Fibroblast of peridontal ligament (primary cell): ENCODE measurements around the gene EIF4G1.

Source experiments
- DNase-seq: peaks from one replicate; pipeline ENCODE4 v3.0.0-alpha.2; 2010; ENCODE audit errors: extremely low read depth

Gene EIF4G1

DNA sequence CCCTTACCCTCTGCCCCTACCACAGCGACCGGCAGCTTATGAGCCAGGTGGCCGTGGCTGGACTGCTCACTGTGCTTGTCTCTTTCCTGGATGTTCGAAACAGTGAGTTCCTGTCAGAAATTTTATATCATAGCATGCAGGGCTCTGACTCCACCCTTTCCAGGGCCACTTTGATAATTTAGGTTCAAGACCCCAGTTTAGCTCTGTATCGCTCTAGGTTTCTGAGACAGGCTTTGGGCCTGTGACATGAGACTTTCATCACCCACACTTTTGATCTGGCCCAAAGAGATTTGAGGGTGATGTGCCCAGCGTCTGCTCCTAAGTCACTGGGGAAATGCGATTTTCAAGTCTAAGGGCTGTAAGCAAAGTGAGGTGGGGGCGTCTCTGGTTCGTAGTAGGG, 6.5 kb upstream of the EIF4G1 start:
- DNase-seq: no peak

DNA sequence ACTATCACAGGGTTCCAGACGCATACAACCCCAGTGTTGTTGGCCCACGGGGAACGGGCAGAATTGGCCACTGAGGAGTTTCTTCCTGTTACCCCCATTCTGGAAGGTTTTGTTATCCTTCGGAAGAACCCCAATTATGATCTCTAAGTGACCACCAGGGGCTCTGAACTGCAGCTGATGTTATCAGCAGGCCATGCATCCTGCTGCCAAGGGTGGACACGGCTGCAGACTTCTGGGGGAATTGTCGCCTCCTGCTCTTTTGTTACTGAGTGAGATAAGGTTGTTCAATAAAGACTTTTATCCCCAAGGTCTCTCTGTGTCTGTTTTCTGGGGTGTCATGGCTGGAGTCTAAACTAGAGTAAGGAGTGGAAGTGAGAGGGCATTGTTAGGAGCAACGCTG, 5.7 kb upstream of the EIF4G1 start:
- DNase-seq: no peak

- no peak for DNase-seq
Observed at GRCh38 chr3:184311633-184312032, 2.8 kb upstream of the EIF4G1 start.

GRCh38 chr3:184314700-184315542, 515 bp downstream of the EIF4G1 start:
- DNase-seq: peak; percentile 75

DNA sequence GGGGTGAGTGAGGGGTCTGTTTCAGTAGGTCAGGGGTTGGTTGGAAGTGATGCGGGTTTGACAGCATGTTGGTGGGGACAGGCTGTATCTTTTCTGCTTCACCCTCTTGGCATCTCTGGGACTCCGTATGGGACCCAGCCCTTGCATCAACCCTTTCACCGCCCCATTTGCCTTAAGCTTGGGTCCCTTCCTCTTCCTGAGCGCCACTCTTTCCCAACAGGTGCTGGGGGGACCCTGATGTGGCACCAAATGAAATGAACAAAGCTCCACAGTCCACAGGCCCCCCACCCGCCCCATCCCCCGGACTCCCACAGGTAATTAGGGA, 1.1 kb downstream of the EIF4G1 start:
- no peak for DNase-seq

DNA sequence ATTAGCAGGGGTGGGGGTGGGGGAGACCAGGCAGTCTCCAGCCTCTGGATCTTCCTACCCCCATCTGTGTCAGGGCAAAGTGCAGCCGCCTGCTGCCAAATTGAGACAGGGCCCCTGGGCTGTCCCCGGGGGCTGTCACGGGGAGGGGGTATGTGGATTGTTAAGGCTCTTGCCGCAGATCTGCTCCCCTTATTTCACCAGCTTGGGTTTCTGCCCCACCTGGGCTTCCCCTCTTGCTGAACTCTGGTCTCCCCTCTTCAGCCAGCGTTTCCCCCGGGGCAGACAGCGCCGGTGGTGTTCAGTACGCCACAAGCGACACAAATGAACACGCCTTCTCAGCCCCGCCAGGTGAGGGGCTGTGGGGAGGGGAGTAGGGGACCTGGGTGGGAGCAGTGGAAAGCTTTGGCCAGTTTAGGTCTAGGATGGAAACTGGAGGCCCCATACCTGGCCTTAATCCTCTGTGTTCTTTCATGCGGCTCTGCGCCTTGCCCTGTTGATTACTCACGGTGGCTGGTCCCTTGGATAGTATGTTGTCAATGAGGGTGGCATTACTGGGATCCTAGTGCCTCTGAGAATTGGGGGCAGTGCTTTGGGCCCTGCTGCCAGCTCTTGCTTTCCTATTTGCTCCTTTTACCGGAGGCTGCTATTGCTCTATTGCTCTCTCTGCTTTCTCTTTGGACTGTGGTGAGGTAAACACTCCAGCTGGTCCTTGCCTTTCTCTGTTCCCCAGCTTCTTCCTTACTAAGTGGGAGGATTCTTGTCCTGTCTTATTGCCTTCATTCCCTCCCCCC, 1.7 kb downstream of the EIF4G1 start:
- no peak for DNase-seq

- DNase-seq: no peak
Observed at GRCh38 chr3:184316792-184317191, 2.4 kb downstream of the EIF4G1 start.

- DNase-seq: no peak
Observed at GRCh38 chr3:184317201-184317600, 2.8 kb downstream of the EIF4G1 start.

DNA sequence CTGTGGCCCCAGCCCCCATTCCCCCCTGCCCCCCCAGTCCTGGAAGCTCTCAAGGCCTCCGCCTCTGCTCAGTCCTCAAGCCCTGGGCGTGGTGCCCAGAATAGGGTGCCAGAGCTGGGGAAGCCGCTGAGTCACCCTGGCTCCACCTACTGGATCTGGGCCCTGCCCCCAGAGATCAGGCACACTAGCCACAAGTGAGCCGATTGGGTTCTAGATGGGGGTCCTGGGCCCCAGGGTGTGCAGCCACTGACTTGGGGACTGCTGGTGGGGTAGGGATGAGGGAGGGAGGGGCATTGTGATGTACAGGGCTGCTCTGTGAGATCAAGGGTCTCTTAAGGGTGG, 5.7 kb downstream of the EIF4G1 start:
- DNase-seq: peak; percentile 97

GRCh38 chr3:184321666-184322065, 7.3 kb downstream of the EIF4G1 start:
- DNase-seq: no peak

- no peak for DNase-seq
Observed at GRCh38 chr3:184322731-184323487, 8.5 kb downstream of the EIF4G1 start.

GRCh38 chr3:184323696-184324095, 9.3 kb downstream of the EIF4G1 start:
- DNase-seq: no peak

DNA sequence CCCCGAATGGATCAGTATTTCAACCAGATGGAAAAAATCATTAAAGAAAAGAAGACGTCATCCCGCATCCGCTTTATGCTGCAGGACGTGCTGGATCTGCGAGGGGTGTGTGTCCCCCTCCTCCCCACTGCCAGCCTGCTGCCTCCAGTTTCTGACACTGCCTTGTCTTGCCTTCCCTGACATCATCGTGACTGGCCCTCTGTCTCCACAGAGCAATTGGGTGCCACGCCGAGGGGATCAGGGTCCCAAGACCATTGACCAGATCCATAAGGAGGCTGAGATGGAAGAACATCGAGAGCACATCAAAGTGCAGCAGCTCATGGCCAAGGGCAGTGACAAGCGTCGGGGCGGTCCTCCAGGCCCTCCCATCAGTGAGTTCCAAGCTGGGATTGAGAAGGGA, 10.9 kb downstream of the EIF4G1 start:
- DNase-seq: no peak

DNA sequence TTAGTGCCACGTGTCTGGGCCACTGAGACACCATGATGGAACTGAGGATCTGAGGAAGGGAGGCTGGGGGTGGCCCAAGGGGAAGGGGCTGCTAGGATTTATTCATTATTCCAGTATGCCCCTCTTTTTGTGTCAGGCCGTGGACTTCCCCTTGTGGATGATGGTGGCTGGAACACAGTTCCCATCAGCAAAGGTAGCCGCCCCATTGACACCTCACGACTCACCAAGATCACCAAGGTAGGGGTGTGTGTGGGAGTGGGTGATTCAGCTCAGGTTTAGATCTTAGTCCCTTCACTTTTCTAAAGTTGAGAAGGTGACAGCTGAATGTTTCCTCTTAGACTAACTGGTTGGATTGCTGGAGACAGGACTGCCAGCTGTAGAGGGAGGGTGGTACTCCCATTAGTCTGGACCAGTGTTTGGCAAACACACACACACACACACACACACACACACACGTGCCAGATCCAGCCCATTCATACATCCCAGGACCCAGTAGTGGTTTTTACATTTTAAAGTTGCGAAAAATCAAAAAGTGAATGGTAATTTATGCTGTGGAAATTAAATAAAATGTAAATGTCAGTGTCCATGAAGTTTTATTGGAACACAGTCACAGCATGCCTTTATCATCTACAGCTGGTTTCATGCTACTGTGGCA, 11.4 kb downstream of the EIF4G1 start:
- DNase-seq: no peak

DNA sequence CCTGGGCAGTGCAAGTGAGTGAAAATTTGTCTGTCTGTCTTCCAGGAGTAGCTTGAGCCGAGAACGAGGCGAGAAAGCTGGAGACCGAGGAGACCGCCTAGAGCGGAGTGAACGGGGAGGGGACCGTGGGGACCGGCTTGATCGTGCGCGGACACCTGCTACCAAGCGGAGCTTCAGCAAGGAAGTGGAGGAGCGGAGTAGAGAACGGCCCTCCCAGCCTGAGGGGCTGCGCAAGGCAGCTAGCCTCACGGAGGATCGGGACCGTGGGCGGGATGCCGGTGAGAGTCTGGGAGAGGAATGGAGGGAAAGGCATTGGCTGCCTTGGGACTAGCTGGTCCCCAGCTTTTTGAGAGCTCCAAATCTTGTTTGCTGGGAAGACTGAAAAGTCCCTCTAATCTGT, 12.8 kb downstream of the EIF4G1 start:
- no peak for DNase-seq

DNA sequence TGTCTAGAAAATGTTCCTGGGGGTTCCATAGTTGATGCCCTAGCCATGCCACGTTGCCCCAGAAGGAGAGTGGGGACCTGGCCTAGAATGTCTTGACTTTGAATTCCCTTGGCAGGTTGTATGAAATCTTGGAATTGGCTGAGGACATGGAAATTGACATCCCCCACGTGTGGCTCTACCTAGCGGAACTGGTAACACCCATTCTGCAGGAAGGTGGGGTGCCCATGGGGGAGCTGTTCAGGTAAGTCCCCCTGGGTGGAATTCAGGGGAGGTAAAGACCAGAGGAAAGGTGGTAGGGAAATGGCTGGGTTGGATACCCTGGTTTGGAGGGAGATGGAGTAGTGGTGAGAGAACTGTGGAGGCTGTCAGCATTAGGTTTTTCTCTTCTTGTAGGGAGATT, 14.1 kb downstream of the EIF4G1 start:
- no peak for DNase-seq

DNA sequence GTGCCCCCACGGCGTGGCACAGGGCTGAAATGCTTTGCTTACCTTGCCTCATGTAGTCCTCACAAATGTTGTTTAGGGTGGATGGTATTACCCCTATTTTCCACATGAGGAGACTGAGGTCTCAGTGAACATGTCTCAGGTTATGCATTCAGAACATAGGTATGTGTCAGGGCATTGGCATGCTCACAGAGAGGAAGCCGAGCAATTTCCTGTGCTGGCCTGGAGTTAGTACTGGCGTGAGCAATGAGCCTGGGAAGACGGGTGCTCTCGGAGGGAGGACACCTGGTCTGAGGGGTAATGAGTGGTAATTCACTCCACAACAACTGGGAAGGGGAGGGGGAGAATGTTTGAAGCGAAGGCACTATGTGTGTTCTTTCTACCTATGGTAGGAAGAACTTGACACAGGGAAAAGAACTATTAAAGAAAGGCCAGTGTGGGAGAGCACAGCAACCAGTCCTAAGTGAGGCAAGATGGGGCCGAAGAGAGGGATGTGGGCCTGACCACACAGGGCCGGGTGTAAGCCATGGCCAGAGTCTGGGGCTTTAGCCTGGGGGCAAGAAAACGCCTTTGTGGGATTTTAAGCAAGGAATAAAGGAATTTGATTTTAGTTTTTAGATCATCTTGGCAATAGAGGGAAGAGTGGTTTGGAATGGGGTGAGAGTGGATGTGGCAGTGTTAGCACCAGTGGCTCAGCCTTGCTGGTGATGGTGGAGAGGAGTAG, 18.1 kb downstream of the EIF4G1 start:
- DNase-seq: peak; percentile 59

DNA sequence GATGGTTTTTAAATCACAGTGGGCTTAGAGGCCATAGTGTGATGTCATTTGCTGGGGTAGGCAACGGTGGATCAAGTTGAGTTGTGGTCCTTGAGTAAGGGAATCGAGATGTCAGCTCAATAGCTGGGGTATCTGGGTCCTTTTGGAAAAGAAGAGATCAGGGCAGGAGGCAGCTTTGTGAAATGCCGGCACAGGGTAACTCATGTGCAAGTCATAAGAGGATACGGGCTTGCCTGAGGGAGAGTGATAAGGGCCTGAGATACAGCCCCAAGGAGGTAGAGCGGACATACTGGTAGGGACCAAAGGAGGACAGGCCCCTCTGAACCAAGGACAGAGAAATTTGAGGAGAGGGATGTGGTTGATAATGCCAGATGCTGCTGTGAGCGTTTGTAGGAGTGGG, 18.8 kb downstream of the EIF4G1 start:
- DNase-seq: no peak

DNA sequence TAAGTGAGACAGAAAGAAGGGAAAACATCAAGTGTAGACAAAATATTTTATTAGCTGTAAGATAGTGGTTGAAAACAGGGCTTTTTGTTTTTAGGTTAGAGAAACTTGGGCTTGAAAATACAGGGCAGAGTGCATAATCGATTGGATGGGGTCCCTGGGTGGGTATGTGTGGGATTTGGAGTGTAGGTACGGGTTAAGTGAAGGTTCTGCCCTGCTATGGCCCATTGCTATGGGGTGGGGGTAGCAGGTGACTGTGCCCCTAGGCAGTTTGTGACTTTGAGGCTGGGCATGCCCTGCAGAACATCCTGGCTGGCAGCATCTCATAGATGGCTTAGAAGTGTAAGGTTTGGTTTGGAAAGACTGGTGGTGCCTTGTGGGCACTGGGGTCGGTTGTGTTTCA, 19.3 kb downstream of the EIF4G1 start:
- no peak for DNase-seq

GRCh38 chr3:184334470-184335158, 20.2 kb downstream of the EIF4G1 start:
- DNase-seq: peak; percentile 35

- DNase-seq: no peak
Observed at GRCh38 chr3:184335291-184335660, 20.9 kb downstream of the EIF4G1 start.
